Measurements from ENCODE around the gene CSF1. TPM values are rescaled to one million over a fixed set of nuclear protein-coding genes. Genes with fewer than 3 reads are reported as not detected.

The CSF1 gene
- total RNA-seq, 1 donor: 53.9 TPM

DNA sequence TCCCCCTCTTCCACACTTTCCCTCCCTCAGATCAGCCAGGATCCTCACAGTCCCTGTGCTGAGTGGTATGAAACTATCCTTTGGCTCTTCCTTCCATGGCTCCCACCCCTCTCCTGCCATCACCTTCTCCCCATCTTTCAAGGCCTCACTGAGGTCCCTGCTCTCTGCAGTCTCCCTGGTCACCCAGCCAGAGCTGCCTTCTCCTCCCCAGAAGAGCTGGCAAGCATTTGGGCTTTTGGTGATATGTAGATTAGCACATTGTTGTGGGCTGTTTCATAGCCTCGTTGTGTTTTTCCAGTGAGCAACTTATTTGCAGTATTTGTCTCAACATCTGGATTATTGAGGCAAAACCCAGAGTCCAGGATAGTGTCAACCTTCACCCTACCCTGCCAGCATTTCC, 2.2 kb downstream of the CSF1 start:
- Histone ChIP-seq H3K36me3 (ENCODE audit: insufficient read depth, low read length) (peaks cover 43% of the 10 kb centered on the region), H2AFZ (ENCODE audit: low read length) (no peak overlapping the region), H3K79me2 (ENCODE audit: insufficient read depth, low read length) (peaks cover 69% of the 10 kb centered on the region), H3K4me1 (ENCODE audit: insufficient read depth, low read length) (peaks cover 29% of the 10 kb centered on the region), H3K27me3 (ENCODE audit: insufficient read depth, low read length) (no peaks in the 10 kb centered on the region), H3K9me3 (ENCODE audit: low read depth, low read length) (no peaks in the 10 kb centered on the region), H4K20me1 (ENCODE audit: insufficient read depth, low read length) (peaks cover 60% of the 10 kb centered on the region), H3K27ac (ENCODE audit: low read depth, low read length) (no peak overlapping the region), H3K4me2 (ENCODE audit: insufficient read depth, low read length) (peak overlapping the region; percentile 94), H3K4me3 (ENCODE audit: insufficient read depth, low read length) (peak overlapping the region; percentile 97)
- TF ChIP-seq, protein P1, sequence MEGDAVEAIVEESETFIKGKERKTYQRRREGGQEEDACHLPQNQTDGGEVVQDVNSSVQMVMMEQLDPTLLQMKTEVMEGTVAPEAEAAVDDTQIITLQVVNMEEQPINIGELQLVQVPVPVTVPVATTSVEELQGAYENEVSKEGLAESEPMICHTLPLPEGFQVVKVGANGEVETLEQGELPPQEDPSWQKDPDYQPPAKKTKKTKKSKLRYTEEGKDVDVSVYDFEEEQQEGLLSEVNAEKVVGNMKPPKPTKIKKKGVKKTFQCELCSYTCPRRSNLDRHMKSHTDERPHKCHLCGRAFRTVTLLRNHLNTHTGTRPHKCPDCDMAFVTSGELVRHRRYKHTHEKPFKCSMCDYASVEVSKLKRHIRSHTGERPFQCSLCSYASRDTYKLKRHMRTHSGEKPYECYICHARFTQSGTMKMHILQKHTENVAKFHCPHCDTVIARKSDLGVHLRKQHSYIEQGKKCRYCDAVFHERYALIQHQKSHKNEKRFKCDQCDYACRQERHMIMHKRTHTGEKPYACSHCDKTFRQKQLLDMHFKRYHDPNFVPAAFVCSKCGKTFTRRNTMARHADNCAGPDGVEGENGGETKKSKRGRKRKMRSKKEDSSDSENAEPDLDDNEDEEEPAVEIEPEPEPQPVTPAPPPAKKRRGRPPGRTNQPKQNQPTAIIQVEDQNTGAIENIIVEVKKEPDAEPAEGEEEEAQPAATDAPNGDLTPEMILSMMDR (IDR thresholded peaks at IDR 0.05; ENCODE audit: extremely low read depth, low read depth, low read length): no peak
- peak; percentile 94 for DNase-seq (ENCODE audit: insufficient read length, low spot score, missing footprints)

DNA sequence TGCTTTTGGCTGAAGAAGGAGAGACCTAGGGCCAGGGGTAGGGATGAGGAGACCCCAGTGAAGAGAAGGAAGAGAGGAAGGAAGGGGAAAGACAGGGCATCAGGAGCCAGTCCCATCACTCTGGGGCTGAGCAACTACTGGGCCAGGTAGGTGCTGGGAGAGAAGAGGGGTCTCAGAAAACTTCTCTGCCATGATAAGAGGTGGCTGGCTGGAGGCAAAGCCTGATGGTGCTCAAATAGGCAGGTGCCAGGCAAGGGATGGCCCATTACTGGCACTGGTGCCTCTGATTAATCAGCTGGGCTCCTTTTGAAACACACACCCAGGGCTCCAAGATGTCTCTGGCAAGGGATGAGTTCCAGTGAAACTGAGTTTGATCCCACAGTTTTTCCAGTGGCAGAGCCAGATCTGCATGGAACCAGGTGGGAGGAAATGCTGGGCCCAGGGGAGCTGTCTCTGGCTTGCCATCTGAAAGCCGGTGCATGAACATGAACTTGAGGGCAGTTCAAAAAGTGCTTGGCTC, 2.8 kb downstream of the CSF1 start:
- Histone ChIP-seq H3K27me3 (ENCODE audit: insufficient read depth, low read length) (no peaks in the 10 kb centered on the region), H3K27ac (ENCODE audit: low read depth, low read length) (no peak overlapping the region), H3K4me1 (ENCODE audit: insufficient read depth, low read length) (peaks cover 29% of the 10 kb centered on the region), H3K36me3 (ENCODE audit: insufficient read depth, low read length) (peaks cover 48% of the 10 kb centered on the region), H3K4me3 (ENCODE audit: insufficient read depth, low read length) (peak overlapping the region; percentile 97), H3K4me2 (ENCODE audit: insufficient read depth, low read length) (peak overlapping the region; percentile 94), H3K79me2 (ENCODE audit: insufficient read depth, low read length) (peaks cover 75% of the 10 kb centered on the region), H4K20me1 (ENCODE audit: insufficient read depth, low read length) (peaks cover 65% of the 10 kb centered on the region), H3K9me3 (ENCODE audit: low read depth, low read length) (no peaks in the 10 kb centered on the region), H2AFZ (ENCODE audit: low read length) (no peak overlapping the region)
- TF ChIP-seq, protein P1 (IDR thresholded peaks at IDR 0.05; ENCODE audit: extremely low read depth, low read depth, low read length): no peak
- DNase-seq (ENCODE audit: insufficient read length, low spot score, missing footprints): peak; percentile 58

DNA sequence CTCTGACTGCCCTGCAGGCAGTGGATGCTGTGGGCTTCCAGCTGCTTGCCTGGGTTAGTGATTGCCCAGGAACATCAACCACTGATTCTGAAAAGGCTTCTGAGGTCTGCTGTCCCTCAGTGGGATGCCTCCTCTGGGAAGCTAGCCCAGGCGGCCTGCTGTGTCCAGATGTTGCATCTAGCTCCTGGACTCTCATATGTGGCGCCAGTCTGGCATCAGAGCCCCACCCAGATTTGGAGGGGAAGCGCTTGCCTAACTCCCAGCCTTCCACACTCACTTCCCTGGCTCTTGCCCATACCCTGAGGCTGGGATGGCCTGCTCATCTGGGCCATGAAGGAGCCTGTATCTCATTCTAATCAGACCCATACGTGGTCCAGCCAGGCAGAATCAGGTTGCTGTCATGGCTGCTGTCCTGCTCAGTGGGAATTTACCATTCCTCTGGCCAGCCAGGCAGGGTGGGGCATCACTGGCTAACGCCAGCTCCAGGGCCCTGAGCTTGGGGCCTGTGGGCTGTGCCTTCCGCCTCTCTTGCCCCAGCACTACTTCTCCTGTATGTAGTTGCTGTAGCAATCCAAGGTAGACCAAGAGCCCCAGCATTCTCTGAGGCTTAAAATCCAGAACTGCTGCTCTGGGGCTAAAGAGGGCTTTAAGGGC, 4.1 kb downstream of the CSF1 start:
- peaks cover 82% of the 10 kb centered on the region for H3K79me2 ChIP-seq (ENCODE audit: insufficient read depth, low read length)

More for the DNA sequence above, 4.1 kb downstream of the CSF1 start:
- Histone ChIP-seq H2AFZ (ENCODE audit: low read length) (no peak overlapping the region), H3K4me1 (ENCODE audit: insufficient read depth, low read length) (peaks cover 29% of the 10 kb centered on the region), H3K4me2 (ENCODE audit: insufficient read depth, low read length) (no peak overlapping the region), H3K4me3 (ENCODE audit: insufficient read depth, low read length) (no peak overlapping the region), H4K20me1 (ENCODE audit: insufficient read depth, low read length) (peaks cover 70% of the 10 kb centered on the region), H3K27me3 (ENCODE audit: insufficient read depth, low read length) (no peaks in the 10 kb centered on the region), H3K36me3 (ENCODE audit: insufficient read depth, low read length) (peaks cover 61% of the 10 kb centered on the region), H3K9me3 (ENCODE audit: low read depth, low read length) (no peaks in the 10 kb centered on the region), H3K27ac (ENCODE audit: low read depth, low read length) (no peak overlapping the region)
- TF ChIP-seq, protein P1 (IDR thresholded peaks at IDR 0.05; ENCODE audit: extremely low read depth, low read depth, low read length): no peak
- peak; percentile 84 for DNase-seq (ENCODE audit: insufficient read length, low spot score, missing footprints)

All from osteoblast (primary cell).